GM23338 (cell line): ENCODE measurements around the gene SLC9A3.

Experiments used
- CREB1 ChIP-seq: fragments of 250-450 bp; sonication (Bioruptor Pico); IDR thresholded peaks from 2 replicates; pipeline ENCODE4 v1.5.0; 2020; ENCODE audit warnings: low read depth, mild to moderate bottlenecking, moderate library complexity
- EZH2 ChIP-seq: fragments of 200-600 bp; sonication (generic); IDR thresholded peaks from one replicate; pipeline ENCODE4 v1.8.0; 2017; ENCODE audit warnings: antibody characterized with exemption, mild to moderate bottlenecking, low read depth; ENCODE audit not compliant: unreplicated experiment
- EZH2phosphoT487 ChIP-seq: fragments of 200-600 bp; sonication (generic); IDR thresholded peaks from one replicate; pipeline ENCODE4 v1.8.1; 2018; ENCODE audit warnings: antibody characterized with exemption; ENCODE audit not compliant: unreplicated experiment
- JUNB ChIP-seq: IDR thresholded peaks from one replicate; pipeline ENCODE4 v1.6.1; 2016; ENCODE audit warnings: antibody characterized with exemption; ENCODE audit not compliant: unreplicated experiment
- POLR2AphosphoS5 ChIP-seq: IDR thresholded peaks from 2 replicates; pipeline ENCODE4 v1.6.1; 2016; ENCODE audit warnings: antibody characterized with exemption, low read depth
- STAT1 ChIP-seq: IDR thresholded peaks from one replicate; pipeline ENCODE4 v1.6.1; 2016; ENCODE audit warnings: antibody characterized with exemption; ENCODE audit not compliant: unreplicated experiment
- TF ChIP-seq, protein P1 (sequence below), 2 experiments: fragments of 200-600 bp in 1 of 2; sonication (generic) in 1 of 2; conservative IDR thresholded peaks; 2 replicates each; pipeline versions ENCODE4 v1.5.1 to v1.6.1; 2016 to 2017; ENCODE audit warnings: antibody characterized with exemption in 2 of 2, low read depth in 2 of 2, mild to moderate bottlenecking in 2 of 2, moderate library complexity in 1 of 2
- TF ChIP-seq, protein P2 (sequence below): IDR thresholded peaks from one replicate; pipeline ENCODE4 v1.6.1; 2018; ENCODE audit warnings: antibody characterized with exemption; ENCODE audit not compliant: unreplicated experiment
- TF ChIP-seq, protein P3 (sequence below): fragments of 250-450 bp; sonication (Bioruptor Pico); IDR thresholded peaks from 2 replicates; pipeline ENCODE4 v1.5.0; 2020; ENCODE audit warnings: mild to moderate bottlenecking, moderate library complexity

DNA sequence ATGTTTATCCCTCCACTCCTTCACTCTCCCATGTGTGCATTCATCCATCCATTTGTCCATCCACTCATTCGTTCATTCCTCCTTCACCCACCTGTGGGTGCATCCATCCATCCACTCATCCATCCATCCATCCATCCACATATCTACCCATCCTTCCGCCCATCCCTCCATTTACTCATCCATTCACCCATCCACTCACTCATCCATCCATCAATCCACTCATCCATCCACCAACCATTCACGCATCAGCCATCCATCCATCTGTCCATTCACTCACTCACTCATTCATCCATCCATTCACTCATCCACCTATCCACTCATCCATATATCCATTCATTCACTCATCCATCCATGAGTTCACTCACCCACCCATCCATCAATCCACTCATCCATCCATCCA lies 7.3 kb downstream of the SLC9A3 start:
- TF ChIP-seq, protein P1, sequence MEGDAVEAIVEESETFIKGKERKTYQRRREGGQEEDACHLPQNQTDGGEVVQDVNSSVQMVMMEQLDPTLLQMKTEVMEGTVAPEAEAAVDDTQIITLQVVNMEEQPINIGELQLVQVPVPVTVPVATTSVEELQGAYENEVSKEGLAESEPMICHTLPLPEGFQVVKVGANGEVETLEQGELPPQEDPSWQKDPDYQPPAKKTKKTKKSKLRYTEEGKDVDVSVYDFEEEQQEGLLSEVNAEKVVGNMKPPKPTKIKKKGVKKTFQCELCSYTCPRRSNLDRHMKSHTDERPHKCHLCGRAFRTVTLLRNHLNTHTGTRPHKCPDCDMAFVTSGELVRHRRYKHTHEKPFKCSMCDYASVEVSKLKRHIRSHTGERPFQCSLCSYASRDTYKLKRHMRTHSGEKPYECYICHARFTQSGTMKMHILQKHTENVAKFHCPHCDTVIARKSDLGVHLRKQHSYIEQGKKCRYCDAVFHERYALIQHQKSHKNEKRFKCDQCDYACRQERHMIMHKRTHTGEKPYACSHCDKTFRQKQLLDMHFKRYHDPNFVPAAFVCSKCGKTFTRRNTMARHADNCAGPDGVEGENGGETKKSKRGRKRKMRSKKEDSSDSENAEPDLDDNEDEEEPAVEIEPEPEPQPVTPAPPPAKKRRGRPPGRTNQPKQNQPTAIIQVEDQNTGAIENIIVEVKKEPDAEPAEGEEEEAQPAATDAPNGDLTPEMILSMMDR (conservative IDR thresholded peaks at IDR 0.05; ENCODE audit: low read depth in 2 of 2) = no peak
- TF ChIP-seq JUNB = no peak
- TF ChIP-seq, protein P2, sequence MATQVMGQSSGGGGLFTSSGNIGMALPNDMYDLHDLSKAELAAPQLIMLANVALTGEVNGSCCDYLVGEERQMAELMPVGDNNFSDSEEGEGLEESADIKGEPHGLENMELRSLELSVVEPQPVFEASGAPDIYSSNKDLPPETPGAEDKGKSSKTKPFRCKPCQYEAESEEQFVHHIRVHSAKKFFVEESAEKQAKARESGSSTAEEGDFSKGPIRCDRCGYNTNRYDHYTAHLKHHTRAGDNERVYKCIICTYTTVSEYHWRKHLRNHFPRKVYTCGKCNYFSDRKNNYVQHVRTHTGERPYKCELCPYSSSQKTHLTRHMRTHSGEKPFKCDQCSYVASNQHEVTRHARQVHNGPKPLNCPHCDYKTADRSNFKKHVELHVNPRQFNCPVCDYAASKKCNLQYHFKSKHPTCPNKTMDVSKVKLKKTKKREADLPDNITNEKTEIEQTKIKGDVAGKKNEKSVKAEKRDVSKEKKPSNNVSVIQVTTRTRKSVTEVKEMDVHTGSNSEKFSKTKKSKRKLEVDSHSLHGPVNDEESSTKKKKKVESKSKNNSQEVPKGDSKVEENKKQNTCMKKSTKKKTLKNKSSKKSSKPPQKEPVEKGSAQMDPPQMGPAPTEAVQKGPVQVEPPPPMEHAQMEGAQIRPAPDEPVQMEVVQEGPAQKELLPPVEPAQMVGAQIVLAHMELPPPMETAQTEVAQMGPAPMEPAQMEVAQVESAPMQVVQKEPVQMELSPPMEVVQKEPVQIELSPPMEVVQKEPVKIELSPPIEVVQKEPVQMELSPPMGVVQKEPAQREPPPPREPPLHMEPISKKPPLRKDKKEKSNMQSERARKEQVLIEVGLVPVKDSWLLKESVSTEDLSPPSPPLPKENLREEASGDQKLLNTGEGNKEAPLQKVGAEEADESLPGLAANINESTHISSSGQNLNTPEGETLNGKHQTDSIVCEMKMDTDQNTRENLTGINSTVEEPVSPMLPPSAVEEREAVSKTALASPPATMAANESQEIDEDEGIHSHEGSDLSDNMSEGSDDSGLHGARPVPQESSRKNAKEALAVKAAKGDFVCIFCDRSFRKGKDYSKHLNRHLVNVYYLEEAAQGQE = no peak
- no peak for TF ChIP-seq POLR2AphosphoS5
- no peak for TF ChIP-seq EZH2phosphoT487
- no peak for TF ChIP-seq EZH2
- TF ChIP-seq CREB1 = no peak
- TF ChIP-seq STAT1 = no peak
- TF ChIP-seq, protein P3, sequence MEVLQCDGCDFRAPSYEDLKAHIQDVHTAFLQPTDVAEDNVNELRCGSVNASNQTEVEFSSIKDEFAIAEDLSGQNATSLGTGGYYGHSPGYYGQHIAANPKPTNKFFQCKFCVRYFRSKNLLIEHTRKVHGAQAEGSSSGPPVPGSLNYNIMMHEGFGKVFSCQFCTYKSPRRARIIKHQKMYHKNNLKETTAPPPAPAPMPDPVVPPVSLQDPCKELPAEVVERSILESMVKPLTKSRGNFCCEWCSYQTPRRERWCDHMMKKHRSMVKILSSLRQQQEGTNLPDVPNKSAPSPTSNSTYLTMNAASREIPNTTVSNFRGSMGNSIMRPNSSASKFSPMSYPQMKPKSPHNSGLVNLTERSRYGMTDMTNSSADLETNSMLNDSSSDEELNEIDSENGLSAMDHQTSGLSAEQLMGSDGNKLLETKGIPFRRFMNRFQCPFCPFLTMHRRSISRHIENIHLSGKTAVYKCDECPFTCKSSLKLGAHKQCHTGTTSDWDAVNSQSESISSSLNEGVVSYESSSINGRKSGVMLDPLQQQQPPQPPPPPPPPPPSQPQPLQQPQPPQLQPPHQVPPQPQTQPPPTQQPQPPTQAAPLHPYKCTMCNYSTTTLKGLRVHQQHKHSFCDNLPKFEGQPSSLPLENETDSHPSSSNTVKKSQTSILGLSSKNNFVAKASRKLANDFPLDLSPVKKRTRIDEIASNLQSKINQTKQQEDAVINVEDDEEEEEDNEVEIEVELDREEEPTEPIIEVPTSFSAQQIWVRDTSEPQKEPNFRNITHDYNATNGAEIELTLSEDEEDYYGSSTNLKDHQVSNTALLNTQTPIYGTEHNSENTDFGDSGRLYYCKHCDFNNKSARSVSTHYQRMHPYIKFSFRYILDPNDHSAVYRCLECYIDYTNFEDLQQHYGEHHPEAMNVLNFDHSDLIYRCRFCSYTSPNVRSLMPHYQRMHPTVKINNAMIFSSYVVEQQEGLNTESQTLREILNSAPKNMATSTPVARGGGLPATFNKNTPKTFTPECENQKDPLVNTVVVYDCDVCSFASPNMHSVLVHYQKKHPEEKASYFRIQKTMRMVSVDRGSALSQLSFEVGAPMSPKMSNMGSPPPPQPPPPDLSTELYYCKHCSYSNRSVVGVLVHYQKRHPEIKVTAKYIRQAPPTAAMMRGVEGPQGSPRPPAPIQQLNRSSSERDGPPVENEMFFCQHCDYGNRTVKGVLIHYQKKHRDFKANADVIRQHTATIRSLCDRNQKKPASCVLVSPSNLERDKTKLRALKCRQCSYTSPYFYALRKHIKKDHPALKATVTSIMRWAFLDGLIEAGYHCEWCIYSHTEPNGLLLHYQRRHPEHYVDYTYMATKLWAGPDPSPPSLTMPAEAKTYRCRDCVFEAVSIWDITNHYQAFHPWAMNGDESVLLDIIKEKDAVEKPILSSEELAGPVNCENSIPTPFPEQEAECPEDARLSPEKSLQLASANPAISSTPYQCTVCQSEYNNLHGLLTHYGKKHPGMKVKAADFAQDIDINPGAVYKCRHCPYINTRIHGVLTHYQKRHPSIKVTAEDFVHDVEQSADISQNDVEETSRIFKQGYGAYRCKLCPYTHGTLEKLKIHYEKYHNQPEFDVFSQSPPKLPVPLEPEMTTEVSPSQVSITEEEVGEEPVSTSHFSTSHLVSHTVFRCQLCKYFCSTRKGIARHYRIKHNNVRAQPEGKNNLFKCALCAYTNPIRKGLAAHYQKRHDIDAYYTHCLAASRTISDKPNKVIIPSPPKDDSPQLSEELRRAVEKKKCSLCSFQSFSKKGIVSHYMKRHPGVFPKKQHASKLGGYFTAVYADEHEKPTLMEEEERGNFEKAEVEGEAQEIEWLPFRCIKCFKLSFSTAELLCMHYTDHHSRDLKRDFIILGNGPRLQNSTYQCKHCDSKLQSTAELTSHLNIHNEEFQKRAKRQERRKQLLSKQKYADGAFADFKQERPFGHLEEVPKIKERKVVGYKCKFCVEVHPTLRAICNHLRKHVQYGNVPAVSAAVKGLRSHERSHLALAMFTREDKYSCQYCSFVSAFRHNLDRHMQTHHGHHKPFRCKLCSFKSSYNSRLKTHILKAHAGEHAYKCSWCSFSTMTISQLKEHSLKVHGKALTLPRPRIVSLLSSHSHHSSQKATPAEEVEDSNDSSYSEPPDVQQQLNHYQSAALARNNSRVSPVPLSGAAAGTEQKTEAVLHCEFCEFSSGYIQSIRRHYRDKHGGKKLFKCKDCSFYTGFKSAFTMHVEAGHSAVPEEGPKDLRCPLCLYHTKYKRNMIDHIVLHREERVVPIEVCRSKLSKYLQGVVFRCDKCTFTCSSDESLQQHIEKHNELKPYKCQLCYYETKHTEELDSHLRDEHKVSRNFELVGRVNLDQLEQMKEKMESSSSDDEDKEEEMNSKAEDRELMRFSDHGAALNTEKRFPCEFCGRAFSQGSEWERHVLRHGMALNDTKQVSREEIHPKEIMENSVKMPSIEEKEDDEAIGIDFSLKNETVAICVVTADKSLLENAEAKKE (CRISPR knock-in tag) = no peak
